Endothelial cell of umbilical vein (primary cell): ENCODE measurements around the gene MTG1. TPM values are rescaled to one million over a fixed set of nuclear protein-coding genes. Genes with fewer than 3 reads are reported as not detected.

Experiments used
- BruUV-seq: library from RNA; stranded (reverse); fragments of 400-500 nt; replicated peaks from 2 replicates; lab custom pipeline; 2021; lab: Mats Ljungman, UMichigan
- CTCF ChIA-PET: fragments of 300-600, 350-600 bp; sonication (Branson Sonifier 250); formaldehyde crosslinking; loops from one replicate; lab custom pipeline; 2021; ENCODE audit warnings: antibody characterized with exemption, inconsistent platforms; lab: Charles Lee
- POLR2A ChIA-PET: fragments of 300-600, 350-600 bp; sonication (Branson Sonifier 250); formaldehyde crosslinking; loops from one replicate; lab custom pipeline; 2021; ENCODE audit warnings: antibody characterized with exemption, inconsistent platforms; lab: Charles Lee
- DNase-seq: peaks from one replicate; pipeline ENCODE4 v3.0.0-alpha.2; 2011; ENCODE audit warnings: low read depth, low spot score
- FAIRE-seq: peaks from 2 replicates; lab custom pipeline; 2011; peaks lifted over from hg19 to GRCh38; lab: Jason Lieb, UNC
- H2AFZ ChIP-seq: 2 replicates; pipeline ENCODE4 v1.6.0; 2012; ENCODE audit warnings: low read depth, low read length, control low read depth, inconsistent platforms
- H3K27ac ChIP-seq: 2 replicates; pipeline ENCODE4 v1.5.1; 2011; ENCODE audit warnings: low read depth, mild to moderate bottlenecking, control low read depth, low read length, moderate library complexity; ENCODE audit not compliant: insufficient read depth
- H3K27me3 ChIP-seq, 2 experiments: 2 replicates each; pipeline versions ENCODE4 v1.6.0 to v1.6.1; 2011; ENCODE audit warnings: low read length in 2 of 2, mixed read lengths in 1 of 2; ENCODE audit not compliant: control insufficient read depth in 2 of 2, insufficient read depth in 2 of 2
- H3K36me3 ChIP-seq, 2 experiments: 2 replicates in 1 of 2; 3 replicates in 1 of 2; pipeline ENCODE4 v1.5.1; 2011; ENCODE audit warnings: low read length in 2 of 2, mild to moderate bottlenecking in 1 of 2, moderate library complexity in 1 of 2; ENCODE audit not compliant: control insufficient read depth in 2 of 2, insufficient read depth in 2 of 2; ENCODE audit errors: extremely low read depth in 1 of 2
- H3K4me1 ChIP-seq: 3 replicates; pipeline ENCODE4 v1.5.1; 2011; ENCODE audit warnings: mild to moderate bottlenecking, low read length; ENCODE audit not compliant: control insufficient read depth, insufficient read depth; ENCODE audit errors: extremely low read depth
- H3K4me2 ChIP-seq: 2 replicates; pipeline ENCODE4 v1.6.1; 2011; ENCODE audit warnings: low read length, control low read depth, mixed read lengths; ENCODE audit not compliant: insufficient read depth
- H3K4me3 ChIP-seq, 3 experiments: fragments of 200-600 bp in 1 of 3; sonication (generic), shearing (Covaris generic) in 1 of 3; replicated peaks in 1 of 3; 2 replicates each; pipeline ENCODE4 v1.5.1; 2011 to 2016; ENCODE audit warnings: control low read depth in 3 of 3, low read length in 3 of 3, mild to moderate bottlenecking in 2 of 3, inconsistent platforms in 1 of 3, low read depth in 1 of 3, moderate library complexity in 1 of 3; ENCODE audit not compliant: insufficient read depth in 1 of 3
- H3K79me2 ChIP-seq: 2 replicates; pipeline ENCODE4 v1.6.0; 2012; ENCODE audit warnings: low read length, inconsistent platforms; ENCODE audit not compliant: control insufficient read depth, insufficient read depth
- H3K9ac ChIP-seq: replicated peaks from 2 replicates; pipeline ENCODE3; 2011; ENCODE audit warnings: low read length, control low read depth; ENCODE audit not compliant: insufficient read depth; ENCODE audit errors: extremely low read depth
- H3K9me1 ChIP-seq: replicated peaks from 3 replicates; pipeline ENCODE4 v1.6.0; 2011; ENCODE audit warnings: mild to moderate bottlenecking, low read length; ENCODE audit not compliant: control insufficient read depth, insufficient read depth; ENCODE audit errors: extremely low read depth
- H3K9me3 ChIP-seq: replicated peaks from 2 replicates; pipeline ENCODE4 v1.5.1; 2012; ENCODE audit warnings: low read length, inconsistent platforms; ENCODE audit not compliant: control insufficient read depth, insufficient read depth
- H4K20me1 ChIP-seq: replicated peaks from 2 replicates; pipeline ENCODE3; 2011; ENCODE audit warnings: mild to moderate bottlenecking, low read length; ENCODE audit not compliant: control insufficient read depth, insufficient read depth; ENCODE audit errors: extremely low read depth
- CTCF ChIP-seq, 2 donors: IDR thresholded peaks; 1 replicate in 1 of 2; 2 replicates in 1 of 2; pipeline ENCODE4 v1.5.1; 2011; ENCODE audit warnings: low read length in 2 of 2, mild to moderate bottlenecking in 2 of 2, moderate library complexity in 2 of 2, control low read depth in 1 of 2, inconsistent platforms in 1 of 2, low read depth in 1 of 2; ENCODE audit not compliant: insufficient read depth in 1 of 2; ENCODE audit errors: extremely low read depth in 1 of 2
- EZH2 ChIP-seq: IDR thresholded peaks from 2 replicates; pipeline ENCODE4 v1.6.1; 2012; ENCODE audit warnings: borderline replicate concordance, low read depth, mild to moderate bottlenecking, moderate library complexity, low read length, inconsistent platforms; ENCODE audit not compliant: severe bottlenecking
- FOS ChIP-seq: IDR thresholded peaks from 2 replicates; pipeline ENCODE4 v1.6.1; 2011; ENCODE audit warnings: mild to moderate bottlenecking, low read length, moderate library complexity, borderline replicate concordance; ENCODE audit not compliant: insufficient read depth
- GATA2 ChIP-seq: IDR thresholded peaks from 2 replicates; pipeline ENCODE4 v1.7.0; 2011; ENCODE audit warnings: low read depth, mild to moderate bottlenecking, moderate library complexity, mixed read lengths, low read length; ENCODE audit not compliant: insufficient read length, insufficient read depth
- JUN ChIP-seq: IDR thresholded peaks from 2 replicates; pipeline ENCODE4 v1.6.1; 2011; ENCODE audit warnings: borderline replicate concordance, low read depth; ENCODE audit not compliant: insufficient read length, insufficient read depth
- MAX ChIP-seq: IDR thresholded peaks from 2 replicates; pipeline ENCODE4 v1.6.1; 2011; ENCODE audit not compliant: insufficient read depth, insufficient read length
- MYC ChIP-seq: IDR thresholded peaks from one replicate; pipeline ENCODE4 v1.6.1; 2011; ENCODE audit warnings: mild to moderate bottlenecking, low read depth, low read length
- POLR2A ChIP-seq: IDR thresholded peaks from 2 replicates; pipeline ENCODE4 v1.6.1; 2012; ENCODE audit warnings: low read depth, mild to moderate bottlenecking, control low read depth, low read length
- POLR2AphosphoS5 ChIP-seq: IDR thresholded peaks from 2 replicates; pipeline ENCODE4 v1.6.1; 2012; ENCODE audit warnings: low read depth, mild to moderate bottlenecking, control low read depth, low read length, moderate library complexity; ENCODE audit not compliant: insufficient read depth
- dilution Hi-C: fragments of 300-500 bp; cut with MboI; formaldehyde crosslinking; loops from one replicate; pipeline ENCODE4 v1.15.0; 2019; ENCODE audit warnings: low sequenced_read_pairs; ENCODE audit not compliant: extremely low pct_ligation_motif_present
- intact Hi-C: fragments of 100-400 bp; cut with micrococcal nuclease; formaldehyde crosslinking; loops from one replicate; pipeline ENCODE4 v1.10.0; 2022
- polyA plus RNA-seq, 4 experiments: library from polyadenylated mRNA; depleted of rRNA in 3 of 4; stranded (reverse) in 3 of 4; unstranded in 1 of 4; fragments of >200 nt; gene quantifications; 2 replicates each; pipeline versions ENCODE4 v1.2.1 to v1.2.3, GENCODE V29; 2011 to 2012; ENCODE audit warnings: missing spikeins in 1 of 4
- total RNA-seq: library from RNA; stranded (reverse); gene quantifications from 2 replicates; pipeline ENCODE4 v1.2.3, GENCODE V29; 2021

MTG1 gene
- total and polyA plus RNA-seq, 2 donors (not counting 3 experiments of a cell fraction or from before 2014, with no cell fraction given), result 66.5 to 91.6 TPM

GRCh38 chr10:133391249-133391635 is 2.7 kb upstream of the MTG1 start:
- CTCF ChIA-PET, result interaction anchor here (0.7 to 0.9 kb wide), 2 partner anchors 61 to 67 kb away, joined by 3 to 4 read pairs; no protein-coding TSS in a partner anchor
- no peak overlapping the region for H3K27ac ChIP-seq

More at GRCh38 chr10:133391249-133391635, 2.7 kb upstream of the MTG1 start:
- POLR2A ChIA-PET, result no interaction called here
- BruUV-seq, result no TSS peak
- dilution Hi-C loops (no loop called here), intact Hi-C loops (loop anchor here (5.0 kb wide), 1 partner anchor 84 kb away; the partner anchor contains the start of genes TUBGCP2 and ZNF511)
- no peaks in the 10 kb centered on the region for H4K20me1 ChIP-seq
- H3K9me3 ChIP-seq, result no peaks in the 10 kb centered on the region
- no peaks in the 10 kb centered on the region for H3K9me1 ChIP-seq
- H3K9ac ChIP-seq, result no peak overlapping the region
- no peak overlapping the region for H2AFZ ChIP-seq
- H3K27me3 ChIP-seq, result no peaks in the 10 kb centered on the region
- no peak for DNase-seq
- no peak for FAIRE-seq
- peaks cover 9% of the 10 kb centered on the region for H3K4me1 ChIP-seq
- H3K79me2 ChIP-seq, result peaks cover 20% of the 10 kb centered on the region
- H3K4me3 ChIP-seq, result no peak overlapping the region
- peaks cover 0 to 2% of the 10 kb centered on the region in 2 experiments for H3K36me3 ChIP-seq
- no peak overlapping the region for H3K4me2 ChIP-seq
- TF ChIP-seq MYC, result no peak
- no peak for TF ChIP-seq EZH2
- TF ChIP-seq POLR2A, result no peak
- TF ChIP-seq MAX, result no peak
- TF ChIP-seq POLR2AphosphoS5, result no peak
- TF ChIP-seq FOS, result no peak
- TF ChIP-seq CTCF (IDR thresholded peaks at IDR 0.05; ENCODE audit: extremely low read depth in 1 of 2, insufficient read depth in 1 of 2, low read depth in 1 of 2, low read length in 2 of 2), result no peak
- TF ChIP-seq GATA2, result no peak
- no peak for TF ChIP-seq JUN
